HK-2 (cell line): ENCODE data around the gene LMBRD1.

Experiments
- DNase-seq: peaks from one replicate; pipeline ENCODE4 v3.0.0-alpha.2; 2018; ENCODE audit not compliant: unreplicated experiment

LMBRD1 gene

GRCh38 chr6:69631552-69632346, 165.1 kb downstream of the LMBRD1 start:
- DNase-seq: no peak

- no peak for DNase-seq
Measured at GRCh38 chr6:69630767-69631166, 166.0 kb downstream of the LMBRD1 start.

- no peak for DNase-seq
Measured at GRCh38 chr6:69627625-69628024, 169.2 kb downstream of the LMBRD1 start.

GRCh38 chr6:69624944-69625343, 171.9 kb downstream of the LMBRD1 start:
- DNase-seq: no peak
